Activated gamma-delta T cell treated with anti-CD3 and anti-CD28 coated beads, Interleukin-2, amount 50 U/mL, for 16 hours (primary cell): ENCODE data around the gene ICAM5.
"Not testable (repeated sequence)": the region's sequence is repeated elsewhere in the genome, so short reads cannot be mapped to it uniquely, and the experiment has no call there.

Source experiments
- DNase-seq: peaks from one replicate; pipeline ENCODE4 v3.0.0-alpha.2; 2020; ENCODE audit warnings: low read depth

ICAM5 gene

DNA sequence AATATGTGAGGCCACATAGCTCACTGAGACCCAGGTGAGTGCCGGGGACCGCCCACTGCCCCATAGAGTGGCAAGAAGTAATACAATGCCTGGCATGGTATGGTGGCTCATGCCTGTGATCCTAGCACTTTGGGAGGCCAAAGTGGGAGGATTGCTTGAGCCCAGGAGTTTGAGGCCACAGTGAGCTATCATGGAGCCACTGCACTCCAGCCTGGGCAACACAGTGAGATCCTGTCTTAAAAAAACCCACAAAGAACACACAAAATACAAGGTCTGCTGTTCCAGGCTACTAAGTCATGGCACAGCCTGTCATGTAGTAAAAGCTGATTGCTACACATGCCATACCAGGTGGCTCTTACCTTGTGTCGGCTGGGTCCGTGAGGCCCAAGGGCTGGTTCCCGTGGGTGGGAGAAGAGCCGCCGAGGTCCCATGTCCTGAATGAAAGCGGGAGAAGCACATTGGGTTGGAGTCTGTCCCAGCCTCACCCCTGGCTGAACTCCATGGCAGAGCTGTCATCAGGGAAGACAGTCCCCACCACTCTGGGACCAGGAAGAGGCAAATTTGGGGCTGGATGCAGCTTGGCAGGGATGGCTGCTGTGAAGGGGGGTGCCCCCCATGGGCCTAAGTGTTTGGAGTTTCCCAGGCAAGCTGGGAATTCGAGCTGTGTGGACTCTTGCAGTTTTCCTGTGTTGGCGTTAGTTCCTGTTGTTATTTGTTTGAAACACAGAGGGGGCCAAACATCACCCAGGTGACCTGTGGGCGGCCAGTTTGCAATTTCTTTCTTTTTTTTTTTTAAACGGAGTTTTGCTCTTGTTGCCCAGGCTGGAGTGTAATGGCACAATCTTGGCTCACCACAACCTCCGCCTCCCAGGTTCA lies 29.3 kb downstream of the ICAM5 start:
- DNase-seq: no peak

DNA sequence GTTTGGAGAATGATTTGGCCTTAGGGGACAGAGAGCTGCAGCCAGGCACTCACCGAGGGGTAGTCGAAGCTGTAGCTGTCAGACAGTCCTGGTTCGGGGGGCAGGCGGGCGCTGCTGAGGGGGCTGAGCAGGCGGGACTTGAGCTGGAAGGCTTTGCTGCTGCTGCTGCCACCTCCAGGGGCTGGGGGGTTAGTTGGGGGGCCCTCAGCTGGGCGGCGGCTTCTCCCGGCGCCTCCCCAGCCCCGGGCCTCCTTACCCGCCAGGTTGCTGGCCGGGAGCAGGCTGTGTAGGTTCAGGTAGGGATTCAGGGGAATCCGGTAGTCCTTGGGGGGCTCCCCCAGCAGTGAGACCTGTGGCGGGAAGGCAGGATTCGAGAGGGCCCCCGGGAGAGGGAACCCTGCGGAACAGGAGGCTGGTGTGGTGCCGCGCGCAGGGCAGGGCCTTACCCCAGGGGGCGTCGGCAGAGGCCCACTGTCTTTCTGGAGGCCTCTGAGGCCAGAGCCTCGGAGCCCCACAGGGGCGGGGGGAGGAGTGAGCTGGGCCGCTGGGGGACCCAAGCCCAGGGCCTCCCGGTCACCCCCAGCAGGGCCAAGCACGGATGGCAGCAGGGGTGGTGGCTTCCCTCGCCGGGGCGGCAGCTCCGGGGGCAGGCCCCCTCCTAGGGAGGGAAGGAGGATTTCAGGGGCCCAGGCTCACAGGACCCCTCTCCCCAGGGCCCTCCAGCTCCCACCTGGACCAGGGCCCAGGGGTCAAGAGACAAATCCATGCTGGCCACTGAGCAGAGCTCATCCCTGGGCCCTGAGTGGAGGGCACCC lies 31.1 kb downstream of the ICAM5 start:
- no peak for DNase-seq

DNA sequence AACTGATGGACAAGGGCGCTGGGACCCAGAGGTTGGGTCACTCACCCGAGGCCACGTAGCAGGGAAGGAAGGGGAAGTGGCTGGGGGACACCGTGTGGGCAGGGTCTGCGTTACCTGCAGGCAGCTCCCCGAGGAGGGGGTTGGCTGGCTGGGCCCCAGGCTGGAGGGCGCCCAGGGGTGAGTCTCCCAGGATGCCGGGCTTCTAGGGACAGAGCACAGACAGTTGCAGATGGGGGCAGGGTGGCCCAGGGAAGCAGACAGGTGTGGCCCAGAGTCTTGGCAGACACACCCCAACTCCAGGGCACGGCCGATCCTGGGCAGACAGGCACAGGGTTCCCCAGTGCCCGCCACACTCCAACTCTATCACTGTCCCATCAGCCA lies 31.7 kb downstream of the ICAM5 start:
- no peak for DNase-seq

DNA sequence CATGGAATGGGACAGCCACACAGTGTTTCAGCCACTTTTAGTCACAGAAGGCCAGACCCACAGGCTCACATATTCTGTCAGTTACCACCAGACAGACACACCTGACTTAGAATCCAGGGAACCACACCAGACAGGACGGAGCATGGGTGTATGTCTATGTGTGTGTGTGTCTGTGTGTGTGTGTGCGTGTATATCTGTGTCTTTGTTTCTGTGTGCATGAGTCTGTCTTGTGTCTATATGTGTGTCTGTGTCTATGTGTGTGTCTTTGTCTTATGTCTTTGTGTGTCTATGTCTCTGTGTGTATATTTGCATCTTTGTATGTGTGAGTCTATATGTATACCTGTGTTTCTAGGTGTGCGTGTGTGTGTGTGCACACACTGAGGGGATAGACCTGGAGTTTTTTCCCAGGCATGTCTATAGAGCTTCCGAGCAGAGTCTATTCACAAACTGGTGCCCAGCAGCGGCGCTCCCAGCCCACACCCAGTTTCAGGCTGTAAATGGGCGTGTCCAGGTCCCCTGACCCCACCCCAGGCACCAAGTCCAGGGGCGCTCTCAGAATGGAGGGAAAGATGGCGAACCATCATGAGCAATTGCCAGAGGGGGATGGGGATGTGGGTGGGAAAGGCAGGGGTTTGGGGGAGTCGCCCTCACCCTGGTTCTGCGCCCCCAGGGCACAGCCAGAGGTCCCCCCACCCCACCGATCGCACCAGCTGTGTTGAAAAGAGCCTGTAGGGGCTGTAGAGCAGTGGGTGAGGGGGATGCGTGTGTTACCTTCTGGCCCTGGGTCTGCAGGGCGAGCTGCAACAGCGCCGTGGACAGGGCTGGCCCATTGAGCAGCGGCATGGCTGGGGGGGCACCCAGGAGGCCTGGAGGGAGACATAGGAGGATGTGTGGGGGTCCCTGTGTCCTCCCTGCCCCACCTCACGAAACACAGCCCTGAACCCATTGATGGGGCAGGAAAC lies 32.4 kb downstream of the ICAM5 start:
- DNase-seq: no peak

DNA sequence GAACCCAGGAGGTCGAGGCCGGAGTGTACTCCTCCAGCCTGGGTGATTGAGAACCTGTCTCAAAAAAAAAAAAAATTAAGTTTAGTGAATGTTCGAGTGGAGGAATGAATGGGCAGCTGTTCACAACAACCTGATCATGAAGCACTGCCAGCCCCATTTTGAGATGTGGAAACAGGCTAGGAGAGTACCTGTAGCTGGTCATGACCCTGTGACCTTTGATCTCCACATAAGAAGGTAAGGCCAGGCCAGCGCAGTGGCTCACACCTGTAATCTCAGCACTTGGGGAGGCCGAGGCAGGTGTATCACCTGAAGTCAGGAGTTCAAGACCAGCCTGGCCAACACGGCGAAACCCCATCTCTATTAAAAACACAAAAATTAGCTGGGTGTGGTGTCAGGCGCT lies 36.0 kb downstream of the ICAM5 start:
- no peak for DNase-seq

DNA sequence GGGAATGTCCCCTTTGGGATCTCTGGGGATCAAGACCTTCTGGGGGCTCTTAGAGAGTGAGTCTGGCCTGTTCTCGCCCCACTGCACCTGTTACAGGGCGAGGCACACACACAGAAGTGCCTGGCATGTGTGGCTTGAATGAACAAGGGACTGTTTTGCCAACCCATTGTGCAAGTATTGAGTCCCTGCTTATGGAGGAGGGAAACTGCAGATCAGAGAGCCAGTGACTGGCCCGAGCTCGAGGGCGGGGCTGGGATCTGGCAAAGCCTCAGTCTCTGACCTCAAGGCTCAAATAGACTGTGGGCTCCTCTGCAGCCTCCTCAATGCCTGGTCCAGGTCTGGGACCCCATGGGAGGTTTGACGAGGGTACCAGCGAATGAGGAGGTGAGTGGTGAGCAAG lies 38.0 kb downstream of the ICAM5 start:
- DNase-seq: no peak

DNA sequence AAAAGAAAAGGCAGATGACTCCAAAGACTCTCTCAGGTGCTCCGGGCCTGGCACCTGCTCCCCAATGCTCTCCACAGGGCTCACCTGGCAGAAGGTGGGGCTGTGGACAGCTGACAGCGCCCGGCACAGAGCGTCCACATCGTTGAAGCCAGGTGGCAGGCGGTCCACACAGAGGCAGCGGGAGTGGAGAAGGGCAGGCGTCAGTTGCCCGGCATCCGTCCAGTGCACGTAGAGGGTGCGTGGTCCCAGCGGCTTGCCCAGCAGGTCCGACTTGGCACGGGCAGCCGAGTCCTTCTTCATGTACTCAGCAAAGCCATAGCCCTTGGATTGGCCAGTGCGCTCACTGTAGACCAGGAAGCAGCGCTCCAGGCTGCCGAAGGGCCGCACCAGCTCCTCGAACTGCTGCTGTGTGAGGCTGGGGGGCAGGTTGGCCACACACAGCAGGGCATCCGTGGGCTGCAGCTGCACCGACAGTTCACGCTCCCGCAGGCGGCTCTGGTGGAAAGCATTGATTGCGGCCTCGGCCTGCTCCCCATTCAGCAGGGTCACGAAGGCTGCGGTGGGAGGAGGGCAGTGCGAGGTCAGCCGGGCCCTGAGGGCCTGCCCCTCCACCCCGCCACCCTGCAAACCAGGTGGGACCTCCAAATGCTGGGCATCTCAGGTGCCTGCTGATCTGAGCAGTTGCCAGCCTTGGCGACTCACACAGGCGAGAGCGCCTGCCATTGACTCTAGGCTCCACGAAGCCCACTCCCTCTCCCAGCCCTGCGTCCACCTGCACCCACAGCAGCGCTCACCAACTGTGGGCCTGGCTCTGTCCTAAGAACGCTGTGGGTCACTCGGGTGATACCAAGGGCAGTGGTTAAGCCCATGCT lies 39.0 kb downstream of the ICAM5 start:
- no peak for DNase-seq

DNA sequence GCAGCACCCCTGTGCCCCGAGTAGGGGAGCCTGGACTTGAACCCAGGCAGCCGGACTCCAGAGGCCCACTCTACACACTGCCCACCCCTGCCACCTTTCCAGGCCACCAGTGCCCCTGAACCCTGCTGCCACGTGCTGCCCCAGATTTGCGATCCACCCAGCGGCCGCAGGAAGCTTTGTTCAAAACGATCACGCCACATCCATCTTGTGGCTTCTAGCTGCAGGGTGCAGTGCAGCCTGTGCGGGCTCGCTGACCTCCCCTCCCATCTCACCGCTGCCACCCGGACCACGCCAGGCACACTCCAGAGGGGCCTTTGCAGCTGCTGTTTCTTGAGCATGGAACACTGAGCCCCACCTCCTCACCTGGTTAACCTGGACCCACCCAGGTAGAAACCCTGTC lies 39.8 kb downstream of the ICAM5 start:
- DNase-seq: no peak

- DNase-seq: no peak
These were observed 42.6 kb downstream of the ICAM5 start for GRCh38 chr19:10332158-10332964.

GRCh38 chr19:10332965-10333757 lies 43.4 kb downstream of the ICAM5 start, which contains the start of gene RAVER1:
Gene RAVER1, minus strand, starts transcription at chr19:10333529. Its CDS starts 22 bp downstream, at chr19:10333507.
- DNase-seq: peak; percentile 97

GRCh38 chr19:10333758-10334587 lies 44.2 kb downstream of the ICAM5 start:
- DNase-seq: no peak

DNA sequence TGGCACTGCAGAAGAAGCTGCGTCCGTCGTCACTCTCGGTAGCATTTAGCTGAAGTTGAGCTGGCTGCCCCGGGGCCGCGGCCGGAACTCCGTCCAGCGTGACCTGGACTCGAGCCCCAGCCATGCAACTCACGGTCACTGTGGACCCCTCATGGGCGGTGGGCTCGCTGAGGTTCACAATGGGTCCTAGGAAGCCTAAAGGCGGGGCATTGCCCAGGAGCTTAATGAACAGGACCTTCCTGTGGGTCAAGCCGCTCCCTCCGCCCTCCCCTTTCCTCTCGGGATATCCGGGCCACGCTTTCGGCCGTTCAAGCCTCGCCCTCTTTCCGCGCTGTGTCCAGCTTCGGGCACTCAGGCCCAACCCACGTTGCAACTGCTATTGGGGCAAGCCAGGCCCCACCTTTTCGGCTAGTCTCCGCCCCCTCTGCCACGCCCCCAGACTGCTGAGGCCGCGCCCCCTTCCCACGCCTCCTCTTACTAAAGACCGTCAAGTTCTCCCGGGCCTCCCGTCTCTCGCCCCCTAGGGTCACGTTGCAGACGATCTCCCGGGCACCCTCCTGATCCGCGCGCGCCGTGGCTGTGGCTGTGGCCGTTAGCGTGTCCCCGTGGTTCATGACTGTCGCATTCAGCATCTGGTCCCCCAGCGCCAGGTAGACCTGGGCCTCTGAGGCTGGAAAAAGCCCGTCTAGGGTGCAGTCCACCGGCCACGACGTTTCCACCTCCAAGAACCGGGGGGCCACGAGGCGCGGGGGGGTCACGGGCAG lies 45.0 kb downstream of the ICAM5 start:
- DNase-seq: no peak

DNA sequence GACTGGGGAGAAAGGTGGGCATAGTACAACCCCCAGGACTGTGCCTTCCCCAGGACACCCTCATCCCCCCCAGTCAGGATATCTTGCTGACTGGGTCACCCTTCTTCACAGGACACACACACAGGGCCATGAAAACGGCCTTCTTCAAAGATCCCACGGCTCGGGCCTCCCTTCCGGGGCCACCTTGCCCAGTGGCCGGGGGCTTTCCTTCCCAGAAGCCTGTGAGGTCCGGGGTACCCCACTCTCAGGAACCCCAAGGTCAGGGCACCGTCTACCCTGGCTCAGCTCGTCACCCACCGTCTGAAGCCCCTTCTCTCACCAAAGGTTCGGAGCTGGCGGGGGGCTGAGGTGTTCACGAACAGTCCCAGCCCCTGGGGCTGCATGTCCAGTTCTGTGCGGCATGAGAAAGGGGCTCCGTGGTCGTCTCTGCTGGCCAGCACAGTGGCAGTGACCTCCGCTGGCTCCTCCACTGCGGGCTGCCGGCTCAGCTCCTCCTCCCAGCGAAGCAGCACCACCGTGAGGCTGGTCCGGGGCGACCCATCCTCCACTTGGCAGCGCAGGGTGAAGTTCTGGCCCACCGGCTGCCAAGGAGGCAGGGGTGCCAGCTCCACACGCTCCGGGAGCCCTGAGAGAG lies 45.7 kb downstream of the ICAM5 start:
- DNase-seq: no peak

GRCh38 chr19:10336725-10337124 lies 47.0 kb downstream of the ICAM5 start:
- DNase-seq: not testable (repeated sequence)

GRCh38 chr19:10338940-10339339 lies 49.2 kb downstream of the ICAM5 start:
- DNase-seq: no peak

- DNase-seq: peak; percentile 40
These were observed 49.7 kb downstream of the ICAM5 start, which contains the start of gene ICAM3 for GRCh38 chr19:10339380-10339960. Gene ICAM3, minus strand, starts transcription at chr19:10339624. Its CDS starts 10 bp downstream, at chr19:10339614.

- no peak for DNase-seq
These were observed 50.2 kb downstream of the ICAM5 start for GRCh38 chr19:10339977-10340376.
